Esophagus muscularis mucosa (tissue), 4 donors: ENCODE results near the gene ITFG1. TPM values are rescaled to one million over a fixed set of nuclear protein-coding genes. Genes with fewer than 3 reads are reported as not detected.

Experiments
- DNase-seq: peaks from one replicate; pipeline ENCODE4 v3.0.0-alpha.2; 2017; ENCODE audit errors: extremely low spot score
- H3K27ac ChIP-seq, 4 donors: fragments of 200-600 bp; sonication (generic); replicated peaks in 1 of 4; 1 replicate in 3 of 4; 2 replicates in 1 of 4; pipeline ENCODE4 v1.5.1; 2016 to 2019; ENCODE audit warnings: mild to moderate bottlenecking in 1 of 4
- H3K27me3 ChIP-seq, 4 donors: fragments of 200-600 bp; sonication (generic); one replicate each; pipeline versions ENCODE4 v1.5.1 to v1.6.0; 2016 to 2019
- H3K36me3 ChIP-seq, 4 donors: fragments of 200-600 bp; sonication (generic); one replicate each; pipeline ENCODE4 v1.5.1; 2016 to 2019
- H3K4me1 ChIP-seq, 4 donors: fragments of 200-600 bp; sonication (generic); one replicate each; pipeline ENCODE4 v1.5.1; 2016 to 2019
- H3K4me3 ChIP-seq, 4 donors: fragments of 200-600 bp; sonication (generic); 1 replicate in 2 of 4; 2 replicates in 2 of 4; pipeline ENCODE4 v1.5.1; 2016 to 2019; ENCODE audit warnings: mild to moderate bottlenecking in 4 of 4, moderate library complexity in 1 of 4
- H3K9me3 ChIP-seq, 4 donors: fragments of 200-600 bp; sonication (generic); 1 replicate in 3 of 4; 2 replicates in 1 of 4; pipeline ENCODE4 v1.5.1; 2016 to 2019
- EP300 ChIP-seq: sonication (generic); formaldehyde crosslinking; IDR thresholded peaks from one replicate; pipeline ENCODE4 v1.6.1; 2017; ENCODE audit warnings: antibody characterized with exemption
- POLR2A ChIP-seq: fragments of 450-650 bp; IDR thresholded peaks from one replicate; pipeline ENCODE4 v1.6.1; 2017; ENCODE audit warnings: antibody characterized with exemption, moderate library complexity, mild to moderate bottlenecking, low read depth
- POLR2AphosphoS5 ChIP-seq, 2 donors: sonication (generic); formaldehyde crosslinking; IDR thresholded peaks; one replicate each; pipeline ENCODE4 v1.6.1; 2017; ENCODE audit warnings: antibody characterized with exemption in 2 of 2
- WGBS: methylation state at CpG from one replicate; pipeline ENCODE4 v1.1.5; 2018; 5-methylcytosine and 5-hydroxymethylcytosine counted together
- intact Hi-C: fragments of 100-400 bp; cut with DNase I; formaldehyde crosslinking; loops from one replicate; pipeline ENCODE4 v1.15.1; 2023
- total RNA-seq, 4 donors: library from RNA; depleted of rRNA; stranded (reverse); fragments of >200 nt; gene quantifications; one replicate each; pipeline versions ENCODE4 v1.1.0 to v1.2.1, GENCODE V29; 2016
- TF ChIP-seq, protein P1 (sequence below), 3 experiments: fragments of 200-600 bp in 2 of 3; fragments of 450-650 bp in 1 of 3; sonication (generic) in 2 of 3; IDR thresholded peaks; one replicate each; pipeline ENCODE4 v1.5.1; 2017 to 2019; ENCODE audit warnings: antibody characterized with exemption in 3 of 3, mild to moderate bottlenecking in 2 of 3, moderate library complexity in 1 of 3

ITFG1 gene
- total RNA-seq, 4 donors from 2014 or later: 32.2 to 44.4 (median 41.7) TPM

DNA sequence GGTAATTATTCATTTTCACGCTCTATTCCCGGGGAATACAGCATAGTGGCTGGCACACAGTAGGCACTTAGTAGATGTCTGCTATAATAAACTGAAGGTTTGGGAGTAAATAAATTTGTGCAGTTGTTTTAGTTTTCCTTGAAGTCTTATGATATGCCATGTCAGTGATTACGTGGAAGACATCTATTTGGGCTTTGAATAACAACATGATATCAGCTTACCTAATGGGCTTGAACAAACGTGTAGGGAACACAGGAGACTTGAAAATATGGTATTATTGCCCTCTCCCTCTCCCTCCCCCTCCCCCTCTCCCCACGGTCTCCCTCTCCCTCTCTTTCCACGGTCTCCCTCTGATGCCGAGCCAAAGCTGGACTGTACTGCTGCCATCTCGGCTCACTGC is 280.8 kb downstream of the ITFG1 start:
- 93% methylated on average over 8 of the region's 8 CpGs for WGBS
- no peak for DNase-seq
- Histone ChIP-seq H3K27ac (no peak overlapping the region), H3K4me1 (no peaks in the 10 kb centered on the region), H3K27me3 (no peaks in the 10 kb centered on the region), H3K4me3 (no peak overlapping the region), H3K36me3 (no peaks in the 10 kb centered on the region), H3K9me3 (no peaks in the 10 kb centered on the region)
- TF ChIP-seq, protein P1, sequence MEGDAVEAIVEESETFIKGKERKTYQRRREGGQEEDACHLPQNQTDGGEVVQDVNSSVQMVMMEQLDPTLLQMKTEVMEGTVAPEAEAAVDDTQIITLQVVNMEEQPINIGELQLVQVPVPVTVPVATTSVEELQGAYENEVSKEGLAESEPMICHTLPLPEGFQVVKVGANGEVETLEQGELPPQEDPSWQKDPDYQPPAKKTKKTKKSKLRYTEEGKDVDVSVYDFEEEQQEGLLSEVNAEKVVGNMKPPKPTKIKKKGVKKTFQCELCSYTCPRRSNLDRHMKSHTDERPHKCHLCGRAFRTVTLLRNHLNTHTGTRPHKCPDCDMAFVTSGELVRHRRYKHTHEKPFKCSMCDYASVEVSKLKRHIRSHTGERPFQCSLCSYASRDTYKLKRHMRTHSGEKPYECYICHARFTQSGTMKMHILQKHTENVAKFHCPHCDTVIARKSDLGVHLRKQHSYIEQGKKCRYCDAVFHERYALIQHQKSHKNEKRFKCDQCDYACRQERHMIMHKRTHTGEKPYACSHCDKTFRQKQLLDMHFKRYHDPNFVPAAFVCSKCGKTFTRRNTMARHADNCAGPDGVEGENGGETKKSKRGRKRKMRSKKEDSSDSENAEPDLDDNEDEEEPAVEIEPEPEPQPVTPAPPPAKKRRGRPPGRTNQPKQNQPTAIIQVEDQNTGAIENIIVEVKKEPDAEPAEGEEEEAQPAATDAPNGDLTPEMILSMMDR (IDR thresholded peaks at IDR 0.05): no peak
- TF ChIP-seq POLR2A (no peak), POLR2AphosphoS5 (IDR thresholded peaks at IDR 0.05) (no peak), EP300 (no peak)
- intact Hi-C loops: no loop called here

DNA sequence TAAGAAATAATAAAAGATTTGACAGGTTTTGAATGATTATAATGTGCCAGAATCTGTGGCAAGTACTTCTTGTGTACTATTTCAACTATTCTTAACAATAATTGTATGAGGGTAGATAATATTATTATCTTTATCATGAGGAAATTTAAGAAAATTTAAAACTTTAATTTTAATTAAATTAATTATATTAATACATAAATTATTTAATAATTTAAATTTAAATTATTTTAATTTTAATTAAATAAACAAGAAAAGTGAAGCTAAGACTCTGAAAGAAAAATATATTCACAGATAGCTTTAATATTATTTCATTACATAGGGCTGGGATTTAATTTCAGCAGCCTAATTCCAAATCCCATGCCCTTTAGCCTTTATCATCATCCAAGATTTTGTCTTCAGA is 285.7 kb downstream of the ITFG1 start:
- H3K4me1 ChIP-seq: no peaks in the 10 kb centered on the region
- no peak for DNase-seq
- intact Hi-C loops: no loop called here
- TF ChIP-seq EP300 (no peak), POLR2AphosphoS5 (IDR thresholded peaks at IDR 0.05) (no peak), POLR2A (no peak)
- H3K9me3 ChIP-seq: no peaks in the 10 kb centered on the region
- no peaks in the 10 kb centered on the region for H3K36me3 ChIP-seq
- no peak overlapping the region for H3K27ac ChIP-seq
- no peaks in the 10 kb centered on the region for H3K27me3 ChIP-seq
- no peak overlapping the region for H3K4me3 ChIP-seq

DNA sequence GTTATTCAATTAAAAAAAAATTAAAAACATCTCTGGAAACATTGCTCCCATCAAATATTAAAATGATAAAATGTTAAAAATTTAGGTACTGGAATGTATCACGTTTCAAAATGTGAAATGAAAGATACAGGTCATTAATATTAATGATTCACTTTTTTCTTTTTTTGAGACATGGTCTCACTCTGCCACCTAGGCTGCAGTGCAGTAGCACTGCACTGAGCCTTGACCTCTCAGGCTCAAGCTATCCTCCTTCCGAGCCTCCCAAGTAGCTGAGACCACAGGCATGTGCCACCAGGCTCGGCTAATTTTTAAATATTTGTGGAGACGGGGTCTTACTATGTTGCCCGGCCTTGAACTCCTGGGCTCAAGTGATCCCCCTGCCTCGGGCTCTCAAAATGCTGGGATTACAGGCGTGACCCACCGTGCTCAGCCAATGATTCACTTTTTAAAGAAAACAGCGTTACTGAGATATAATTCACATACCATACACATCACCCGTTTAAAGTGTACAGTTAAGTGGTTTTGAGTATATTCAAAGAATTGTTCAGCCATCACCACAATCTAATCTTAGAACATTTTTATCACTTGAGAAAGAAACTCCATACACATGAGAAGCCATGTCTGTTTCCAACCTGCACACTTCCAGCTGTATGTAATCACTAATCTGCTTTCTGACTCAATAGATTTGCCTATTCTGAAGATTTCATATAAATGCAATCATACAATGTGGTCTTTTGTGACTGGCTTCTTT is 298.0 kb downstream of the ITFG1 start:
- H3K4me3 ChIP-seq: no peak overlapping the region
- no peak overlapping the region for H3K27ac ChIP-seq
- peaks cover 0 to 27% (median 11%) of the 10 kb centered on the region in 4 donors for H3K36me3 ChIP-seq
- H3K4me1 ChIP-seq: no peaks in the 10 kb centered on the region
- DNase-seq: no peak
- intact Hi-C loops: no loop called here
- no peaks in the 10 kb centered on the region for H3K9me3 ChIP-seq
- TF ChIP-seq POLR2AphosphoS5 (IDR thresholded peaks at IDR 0.05): no peak
- TF ChIP-seq EP300: no peak
- TF ChIP-seq, protein P1 (IDR thresholded peaks at IDR 0.05): no peak
- TF ChIP-seq POLR2A: no peak
- WGBS: 96% methylated on average over 10 of the region's 10 CpGs
- no peaks in the 10 kb centered on the region for H3K27me3 ChIP-seq

DNA sequence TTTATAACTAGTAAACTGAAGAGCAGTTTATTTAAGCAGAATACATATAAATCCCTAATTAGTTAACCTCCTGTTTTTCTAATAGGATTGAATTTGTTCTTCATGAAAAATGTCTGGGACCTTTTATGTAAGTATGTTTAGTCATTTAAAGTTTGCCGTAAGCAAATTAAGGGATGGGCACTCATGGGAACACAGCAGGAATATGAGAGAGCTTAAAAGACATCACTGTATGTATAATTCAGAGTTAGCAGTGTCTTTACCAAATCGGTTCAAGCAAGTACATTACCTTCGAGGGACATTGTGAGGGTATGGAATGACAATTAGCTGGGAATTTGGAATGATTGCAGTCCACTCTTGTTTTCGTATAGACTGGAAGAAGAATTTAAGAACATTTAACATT is 299.4 kb downstream of the ITFG1 start:
- H3K27me3 ChIP-seq: no peaks in the 10 kb centered on the region
- no peak for DNase-seq
- TF ChIP-seq POLR2A (no peak), EP300 (no peak), POLR2AphosphoS5 (IDR thresholded peaks at IDR 0.05) (no peak)
- TF ChIP-seq, protein P1 (IDR thresholded peaks at IDR 0.05): no peak
- peaks cover 0 to 34% (median 20%) of the 10 kb centered on the region in 4 donors for H3K36me3 ChIP-seq
- no peak overlapping the region for H3K4me3 ChIP-seq
- H3K27ac ChIP-seq: no peak overlapping the region
- 95% methylated on average over 4 of the region's 4 CpGs for WGBS
- intact Hi-C loops: no loop called here
- no peaks in the 10 kb centered on the region for H3K4me1 ChIP-seq
- H3K9me3 ChIP-seq: no peaks in the 10 kb centered on the region

DNA sequence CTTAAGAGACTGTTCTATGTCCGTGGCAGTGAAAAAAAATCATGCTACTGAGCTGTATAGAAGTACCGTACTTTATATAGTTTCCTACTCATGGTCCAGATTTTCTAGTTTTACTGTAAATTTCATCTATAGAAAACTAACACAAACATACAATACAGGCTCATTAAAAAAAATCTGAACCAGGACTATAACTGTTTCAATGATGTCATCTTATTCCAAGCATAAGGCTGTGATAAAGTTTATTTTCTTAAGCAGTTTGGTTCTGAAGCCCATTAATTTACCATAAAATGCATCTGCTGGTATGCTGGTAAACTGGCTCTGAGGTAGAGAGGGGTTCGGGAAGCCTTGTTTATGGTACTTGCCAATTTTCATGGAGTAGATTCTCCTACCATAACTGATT is 300.4 kb downstream of the ITFG1 start:
- DNase-seq: no peak
- Histone ChIP-seq H3K4me1 (no peaks in the 10 kb centered on the region), H3K36me3 (peaks cover 0 to 39% (median 24%) of the 10 kb centered on the region in 4 donors), H3K9me3 (no peaks in the 10 kb centered on the region), H3K27me3 (no peaks in the 10 kb centered on the region), H3K27ac (no peak overlapping the region), H3K4me3 (no peak overlapping the region)
- WGBS: 94% methylated on average over 3 of the region's 3 CpGs
- TF ChIP-seq POLR2A (no peak), POLR2AphosphoS5 (IDR thresholded peaks at IDR 0.05) (no peak), EP300 (no peak)
- TF ChIP-seq, protein P1 (IDR thresholded peaks at IDR 0.05): no peak
- intact Hi-C loops: no loop called here
